Neural cell (in vitro differentiated cells): ENCODE data around the gene RARRES1.

Source experiments
- EP300 ChIP-seq: fragments of 450-650 bp; conservative IDR thresholded peaks from 2 replicates; pipeline ENCODE4 v1.6.1; 2014; ENCODE audit warnings: antibody characterized with exemption, mild to moderate bottlenecking, moderate library complexity; ENCODE audit not compliant: poor library complexity, severe bottlenecking
- POLR2AphosphoS5 ChIP-seq: IDR thresholded peaks from 2 replicates; pipeline ENCODE4 v1.6.1; 2012
- TF ChIP-seq, protein P1 (sequence below): fragments of 450-650 bp; IDR thresholded peaks from 2 replicates; pipeline ENCODE4 v1.5.1; 2014; ENCODE audit warnings: antibody characterized with exemption, mild to moderate bottlenecking, moderate library complexity; ENCODE audit not compliant: poor library complexity, severe bottlenecking

DNA sequence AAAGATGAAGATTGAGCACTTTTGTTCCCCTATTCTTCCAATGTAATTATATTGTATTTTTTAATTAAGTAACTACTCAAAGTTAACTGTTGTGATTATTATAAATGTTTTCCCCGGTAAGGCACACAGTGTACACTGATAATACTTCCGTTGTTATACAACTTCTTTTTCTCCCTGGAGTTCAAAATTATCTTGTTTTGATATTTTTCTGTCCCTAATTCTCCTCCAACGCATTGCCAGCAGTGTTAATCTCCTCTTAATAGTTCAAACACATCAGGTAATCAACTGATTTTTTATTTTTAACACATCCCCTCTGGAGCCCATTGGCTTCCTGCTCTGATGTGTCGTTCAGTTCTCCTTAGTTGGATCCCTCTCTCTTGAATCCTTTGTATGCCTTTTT, 37.3 kb upstream of the RARRES1 start:
- TF ChIP-seq, protein P1, sequence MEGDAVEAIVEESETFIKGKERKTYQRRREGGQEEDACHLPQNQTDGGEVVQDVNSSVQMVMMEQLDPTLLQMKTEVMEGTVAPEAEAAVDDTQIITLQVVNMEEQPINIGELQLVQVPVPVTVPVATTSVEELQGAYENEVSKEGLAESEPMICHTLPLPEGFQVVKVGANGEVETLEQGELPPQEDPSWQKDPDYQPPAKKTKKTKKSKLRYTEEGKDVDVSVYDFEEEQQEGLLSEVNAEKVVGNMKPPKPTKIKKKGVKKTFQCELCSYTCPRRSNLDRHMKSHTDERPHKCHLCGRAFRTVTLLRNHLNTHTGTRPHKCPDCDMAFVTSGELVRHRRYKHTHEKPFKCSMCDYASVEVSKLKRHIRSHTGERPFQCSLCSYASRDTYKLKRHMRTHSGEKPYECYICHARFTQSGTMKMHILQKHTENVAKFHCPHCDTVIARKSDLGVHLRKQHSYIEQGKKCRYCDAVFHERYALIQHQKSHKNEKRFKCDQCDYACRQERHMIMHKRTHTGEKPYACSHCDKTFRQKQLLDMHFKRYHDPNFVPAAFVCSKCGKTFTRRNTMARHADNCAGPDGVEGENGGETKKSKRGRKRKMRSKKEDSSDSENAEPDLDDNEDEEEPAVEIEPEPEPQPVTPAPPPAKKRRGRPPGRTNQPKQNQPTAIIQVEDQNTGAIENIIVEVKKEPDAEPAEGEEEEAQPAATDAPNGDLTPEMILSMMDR, result no peak
- TF ChIP-seq EP300 (no peak), POLR2AphosphoS5 (no peak)
